ENCODE results near the gene ATP5F1B.

Gene ATP5F1B

GRCh38 chr12:56616925-56617324, 28.9 kb downstream of the ATP5F1B start:
- H3K4me3 ChIP-seq (replicated peaks; ENCODE audit: insufficient read depth, low read length): no peak overlapping the region
- H3K27ac ChIP-seq (replicated peaks): no peak overlapping the region
- DNase-seq (ENCODE audit: low read depth in 1 of 2, low spot score in 1 of 2): no peak

GRCh38 chr12:56616244-56616643, 29.5 kb downstream of the ATP5F1B start:
- no peak overlapping the region for H3K4me3 ChIP-seq (replicated peaks; ENCODE audit: insufficient read depth, low read length)
- H3K27me3 ChIP-seq (ENCODE audit: insufficient read depth, poor library complexity, severe bottlenecking): no peaks in the 10 kb centered on the region
- no peak for DNase-seq (ENCODE audit: low read depth in 1 of 2, low spot score in 1 of 2)
- TF ChIP-seq, protein P1, sequence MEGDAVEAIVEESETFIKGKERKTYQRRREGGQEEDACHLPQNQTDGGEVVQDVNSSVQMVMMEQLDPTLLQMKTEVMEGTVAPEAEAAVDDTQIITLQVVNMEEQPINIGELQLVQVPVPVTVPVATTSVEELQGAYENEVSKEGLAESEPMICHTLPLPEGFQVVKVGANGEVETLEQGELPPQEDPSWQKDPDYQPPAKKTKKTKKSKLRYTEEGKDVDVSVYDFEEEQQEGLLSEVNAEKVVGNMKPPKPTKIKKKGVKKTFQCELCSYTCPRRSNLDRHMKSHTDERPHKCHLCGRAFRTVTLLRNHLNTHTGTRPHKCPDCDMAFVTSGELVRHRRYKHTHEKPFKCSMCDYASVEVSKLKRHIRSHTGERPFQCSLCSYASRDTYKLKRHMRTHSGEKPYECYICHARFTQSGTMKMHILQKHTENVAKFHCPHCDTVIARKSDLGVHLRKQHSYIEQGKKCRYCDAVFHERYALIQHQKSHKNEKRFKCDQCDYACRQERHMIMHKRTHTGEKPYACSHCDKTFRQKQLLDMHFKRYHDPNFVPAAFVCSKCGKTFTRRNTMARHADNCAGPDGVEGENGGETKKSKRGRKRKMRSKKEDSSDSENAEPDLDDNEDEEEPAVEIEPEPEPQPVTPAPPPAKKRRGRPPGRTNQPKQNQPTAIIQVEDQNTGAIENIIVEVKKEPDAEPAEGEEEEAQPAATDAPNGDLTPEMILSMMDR (IDR thresholded peaks at IDR 0.05; ENCODE audit: insufficient read depth, low read length): no peak
- TF ChIP-seq REST (IDR thresholded peaks at IDR 0.05; ENCODE audit: insufficient replicate concordance, low read depth): no peak
- TF ChIP-seq GABPA (IDR thresholded peaks at IDR 0.05; ENCODE audit: low read depth): no peak
- TF ChIP-seq POLR2AphosphoS5 (IDR thresholded peaks at IDR 0.05; ENCODE audit: low read depth): no peak
- no peak for TF ChIP-seq SPI1 (IDR thresholded peaks at IDR 0.05; ENCODE audit: borderline replicate concordance, low read depth)
- no peak overlapping the region for H3K27ac ChIP-seq (replicated peaks)

More at GRCh38 chr12:56616925-56617324, 28.9 kb downstream of the ATP5F1B start:
- TF ChIP-seq SPI1 (IDR thresholded peaks at IDR 0.05; ENCODE audit: borderline replicate concordance, low read depth): no peak
- TF ChIP-seq REST (IDR thresholded peaks at IDR 0.05; ENCODE audit: insufficient replicate concordance, low read depth): no peak
- TF ChIP-seq, protein P1 (IDR thresholded peaks at IDR 0.05; ENCODE audit: insufficient read depth, low read length): no peak
- TF ChIP-seq POLR2AphosphoS5 (IDR thresholded peaks at IDR 0.05; ENCODE audit: low read depth): no peak
- no peak for TF ChIP-seq GABPA (IDR thresholded peaks at IDR 0.05; ENCODE audit: low read depth)
- H3K27me3 ChIP-seq (ENCODE audit: insufficient read depth, poor library complexity, severe bottlenecking): no peaks in the 10 kb centered on the region

- TF ChIP-seq SPI1 (IDR thresholded peaks at IDR 0.05; ENCODE audit: borderline replicate concordance, low read depth) (no peak), GABPA (IDR thresholded peaks at IDR 0.05; ENCODE audit: low read depth) (no peak)
- H3K27me3 ChIP-seq (ENCODE audit: insufficient read depth, poor library complexity, severe bottlenecking): no peaks in the 10 kb centered on the region
- no peak overlapping the region for H3K27ac ChIP-seq (replicated peaks)
- no peak for DNase-seq (ENCODE audit: low read depth in 1 of 2, low spot score in 1 of 2)
- no peak overlapping the region for H3K4me3 ChIP-seq (replicated peaks; ENCODE audit: insufficient read depth, low read length)
These were observed 31.2 kb downstream of the ATP5F1B start for GRCh38 chr12:56614627-56615026.

- no peak for TF ChIP-seq REST (IDR thresholded peaks at IDR 0.05; ENCODE audit: insufficient replicate concordance, low read depth)
- no peak for TF ChIP-seq POLR2AphosphoS5 (IDR thresholded peaks at IDR 0.05; ENCODE audit: low read depth)
- TF ChIP-seq, protein P1 (IDR thresholded peaks at IDR 0.05; ENCODE audit: insufficient read depth, low read length): no peak
- TF ChIP-seq GABPA (IDR thresholded peaks at IDR 0.05; ENCODE audit: low read depth): no peak
- TF ChIP-seq SPI1 (IDR thresholded peaks at IDR 0.05; ENCODE audit: borderline replicate concordance, low read depth): no peak
- no peak overlapping the region for H3K27ac ChIP-seq (replicated peaks)
- H3K27me3 ChIP-seq (ENCODE audit: insufficient read depth, poor library complexity, severe bottlenecking): no peaks in the 10 kb centered on the region
- DNase-seq (ENCODE audit: low read depth in 1 of 2, low spot score in 1 of 2): no peak
- H3K4me3 ChIP-seq (replicated peaks; ENCODE audit: insufficient read depth, low read length): no peak overlapping the region
These were observed 41.4 kb downstream of the ATP5F1B start for GRCh38 chr12:56604355-56604754.

Measured in HL-60 (cell line).